ENCODE measurements around the gene PLAGL2. TPM values are rescaled to one million over a fixed set of nuclear protein-coding genes. Genes with fewer than 3 reads are reported as not detected.

PLAGL2 gene
- total and polyA plus RNA-seq, 4 donors = 1.3 to 7.2 (median 1.6) TPM

DNA sequence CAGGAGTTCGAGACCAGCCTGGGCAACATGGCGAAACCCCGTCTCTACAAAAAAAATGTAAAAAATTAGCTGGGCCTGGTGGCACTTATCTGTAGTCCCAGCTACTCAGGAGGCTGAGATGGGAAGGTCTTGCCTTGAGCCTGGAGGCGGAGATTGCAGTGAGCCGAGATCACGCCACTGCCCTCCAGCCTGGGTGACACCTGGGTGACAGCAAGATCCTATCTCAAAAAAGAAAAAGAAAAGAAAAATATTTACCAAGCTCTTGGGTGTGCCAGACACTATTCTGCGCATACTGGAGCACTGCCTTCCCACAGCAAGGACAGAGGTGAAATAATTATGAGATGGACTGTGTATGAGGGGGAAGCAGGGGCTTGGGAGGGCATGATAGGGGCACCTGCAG is 19.8 kb upstream of the PLAGL2 start:
- H3K9me3 ChIP-seq (ENCODE audit: control insufficient read depth in 4 of 4, low read length in 3 of 4) = no peaks in the 10 kb centered on the region
- 45% methylated on average over 7 of the region's 7 CpGs for WGBS
- no peak for TF ChIP-seq HNF4A (conservative IDR thresholded peaks at IDR 0.05)
- H3K27me3 ChIP-seq (ENCODE audit: control insufficient read depth in 4 of 4, insufficient read depth in 4 of 4, low read length in 3 of 4) = no peaks in the 10 kb centered on the region
- H3K4me3 ChIP-seq (ENCODE audit: low read depth in 1 of 3, low read length in 3 of 3) = no peak overlapping the region
- peak overlapping the region; percentile 29 to 66 for H3K27ac ChIP-seq (ENCODE audit: low read depth in 1 of 2, low read length in 2 of 2)
- peaks cover 7 to 31% (median 24%) of the 10 kb centered on the region in 4 donors for H3K4me1 ChIP-seq (ENCODE audit: control insufficient read depth in 4 of 4, insufficient read depth in 4 of 4, low read length in 3 of 4)
- H3K36me3 ChIP-seq (ENCODE audit: control insufficient read depth in 4 of 4, insufficient read depth in 3 of 4, low read depth in 1 of 4, low read length in 3 of 4) = peaks cover 11 to 35% (median 27%) of the 10 kb centered on the region in 4 donors
- no peak overlapping the region for H3K9ac ChIP-seq (ENCODE audit: low read depth in 1 of 2, low read length in 2 of 2)
- no peak for DNase-seq (ENCODE audit: low spot score)

GRCh38 chr20:32226391-32226790 is 18.8 kb upstream of the PLAGL2 start:
- H3K36me3 ChIP-seq (ENCODE audit: control insufficient read depth in 4 of 4, insufficient read depth in 3 of 4, low read depth in 1 of 4, low read length in 3 of 4) = peaks cover 13 to 39% (median 30%) of the 10 kb centered on the region in 4 donors
- WGBS = 82% methylated on average over 1 of the region's 1 CpG
- H3K9ac ChIP-seq (ENCODE audit: low read depth in 1 of 2, low read length in 2 of 2) = no peak overlapping the region
- H3K27ac ChIP-seq (ENCODE audit: low read depth in 1 of 2, low read length in 2 of 2) = no peak overlapping the region
- H3K27me3 ChIP-seq (ENCODE audit: control insufficient read depth in 4 of 4, insufficient read depth in 4 of 4, low read length in 3 of 4) = no peaks in the 10 kb centered on the region
- H3K9me3 ChIP-seq (ENCODE audit: control insufficient read depth in 4 of 4, low read length in 3 of 4) = no peaks in the 10 kb centered on the region
- peaks cover 7 to 23% (median 19%) of the 10 kb centered on the region in 4 donors for H3K4me1 ChIP-seq (ENCODE audit: control insufficient read depth in 4 of 4, insufficient read depth in 4 of 4, low read length in 3 of 4)
- no peak for DNase-seq (ENCODE audit: low spot score)
- TF ChIP-seq MAX (IDR thresholded peaks at IDR 0.05) (no peak), ZBTB33 (IDR thresholded peaks at IDR 0.05) (no peak), EGR1 (IDR thresholded peaks at IDR 0.05; ENCODE audit: low read depth in 2 of 2) (no peak), FOXA2 (IDR thresholded peaks at IDR 0.05) (no peak), RAD21 (IDR thresholded peaks at IDR 0.05) (no peak), RXRA (IDR thresholded peaks at IDR 0.05) (no peak)
- H3K4me3 ChIP-seq (ENCODE audit: low read depth in 1 of 3, low read length in 3 of 3) = no peak overlapping the region

DNA sequence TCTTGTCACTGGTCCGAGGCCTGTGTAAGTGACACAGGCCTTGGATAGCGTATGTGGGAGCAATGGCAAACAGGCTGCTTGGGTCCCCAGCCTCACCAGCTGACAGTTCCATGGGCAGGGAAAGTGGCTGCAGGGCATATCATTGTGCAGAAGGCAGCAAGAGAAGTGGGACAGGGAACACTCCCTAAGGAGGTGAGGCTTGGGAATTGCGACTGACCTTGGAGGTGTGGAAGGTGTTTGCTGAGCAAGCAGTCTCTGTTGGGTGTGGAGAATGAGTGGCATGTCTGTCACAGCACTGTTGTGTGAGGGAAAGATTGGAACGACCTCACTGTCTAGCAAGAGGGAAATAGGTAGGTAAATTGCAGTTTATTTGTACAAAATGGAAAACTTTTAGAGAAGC is 16.9 kb upstream of the PLAGL2 start:
- no peaks in the 10 kb centered on the region for H3K9me3 ChIP-seq (ENCODE audit: control insufficient read depth in 4 of 4, low read length in 3 of 4)
- DNase-seq (ENCODE audit: low spot score) = no peak
- no peaks in the 10 kb centered on the region for H3K27me3 ChIP-seq (ENCODE audit: control insufficient read depth in 4 of 4, insufficient read depth in 4 of 4, low read length in 3 of 4)
- no peak overlapping the region for H3K27ac ChIP-seq (ENCODE audit: low read depth in 1 of 2, low read length in 2 of 2)
- 87% methylated on average over 4 of the region's 4 CpGs for WGBS
- peaks cover 7 to 23% (median 19%) of the 10 kb centered on the region in 4 donors for H3K4me1 ChIP-seq (ENCODE audit: control insufficient read depth in 4 of 4, insufficient read depth in 4 of 4, low read length in 3 of 4)
- peaks cover 9 to 36% (median 33%) of the 10 kb centered on the region in 4 donors for H3K36me3 ChIP-seq (ENCODE audit: control insufficient read depth in 4 of 4, insufficient read depth in 3 of 4, low read depth in 1 of 4, low read length in 3 of 4)
- TF ChIP-seq FOXA1 (IDR thresholded peaks at IDR 0.05) (no peak), ATF3 (IDR thresholded peaks at IDR 0.05) (no peak), ZBTB33 (IDR thresholded peaks at IDR 0.05) (no peak), HNF4G (IDR thresholded peaks at IDR 0.05) (no peak), GABPA (IDR thresholded peaks at IDR 0.05 in 1 of 2, conservative IDR thresholded peaks at IDR 0.05 in 1 of 2) (no peak), EGR1 (IDR thresholded peaks at IDR 0.05; ENCODE audit: low read depth in 2 of 2) (no peak), FOXA2 (IDR thresholded peaks at IDR 0.05) (no peak), RXRA (IDR thresholded peaks at IDR 0.05) (no peak), SP1 (IDR thresholded peaks at IDR 0.05) (no peak), TAF1 (conservative IDR thresholded peaks at IDR 0.05) (no peak), RAD21 (IDR thresholded peaks at IDR 0.05) (no peak), NR2F2 (IDR thresholded peaks at IDR 0.05) (no peak), JUND (IDR thresholded peaks at IDR 0.05) (no peak), MAX (IDR thresholded peaks at IDR 0.05) (no peak), YY1 (IDR thresholded peaks at IDR 0.05) (no peak), HNF4A (conservative IDR thresholded peaks at IDR 0.05) (no peak)
- TF ChIP-seq, protein P1, sequence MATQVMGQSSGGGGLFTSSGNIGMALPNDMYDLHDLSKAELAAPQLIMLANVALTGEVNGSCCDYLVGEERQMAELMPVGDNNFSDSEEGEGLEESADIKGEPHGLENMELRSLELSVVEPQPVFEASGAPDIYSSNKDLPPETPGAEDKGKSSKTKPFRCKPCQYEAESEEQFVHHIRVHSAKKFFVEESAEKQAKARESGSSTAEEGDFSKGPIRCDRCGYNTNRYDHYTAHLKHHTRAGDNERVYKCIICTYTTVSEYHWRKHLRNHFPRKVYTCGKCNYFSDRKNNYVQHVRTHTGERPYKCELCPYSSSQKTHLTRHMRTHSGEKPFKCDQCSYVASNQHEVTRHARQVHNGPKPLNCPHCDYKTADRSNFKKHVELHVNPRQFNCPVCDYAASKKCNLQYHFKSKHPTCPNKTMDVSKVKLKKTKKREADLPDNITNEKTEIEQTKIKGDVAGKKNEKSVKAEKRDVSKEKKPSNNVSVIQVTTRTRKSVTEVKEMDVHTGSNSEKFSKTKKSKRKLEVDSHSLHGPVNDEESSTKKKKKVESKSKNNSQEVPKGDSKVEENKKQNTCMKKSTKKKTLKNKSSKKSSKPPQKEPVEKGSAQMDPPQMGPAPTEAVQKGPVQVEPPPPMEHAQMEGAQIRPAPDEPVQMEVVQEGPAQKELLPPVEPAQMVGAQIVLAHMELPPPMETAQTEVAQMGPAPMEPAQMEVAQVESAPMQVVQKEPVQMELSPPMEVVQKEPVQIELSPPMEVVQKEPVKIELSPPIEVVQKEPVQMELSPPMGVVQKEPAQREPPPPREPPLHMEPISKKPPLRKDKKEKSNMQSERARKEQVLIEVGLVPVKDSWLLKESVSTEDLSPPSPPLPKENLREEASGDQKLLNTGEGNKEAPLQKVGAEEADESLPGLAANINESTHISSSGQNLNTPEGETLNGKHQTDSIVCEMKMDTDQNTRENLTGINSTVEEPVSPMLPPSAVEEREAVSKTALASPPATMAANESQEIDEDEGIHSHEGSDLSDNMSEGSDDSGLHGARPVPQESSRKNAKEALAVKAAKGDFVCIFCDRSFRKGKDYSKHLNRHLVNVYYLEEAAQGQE (IDR thresholded peaks at IDR 0.05) = no peak
- TF ChIP-seq, protein P2, sequence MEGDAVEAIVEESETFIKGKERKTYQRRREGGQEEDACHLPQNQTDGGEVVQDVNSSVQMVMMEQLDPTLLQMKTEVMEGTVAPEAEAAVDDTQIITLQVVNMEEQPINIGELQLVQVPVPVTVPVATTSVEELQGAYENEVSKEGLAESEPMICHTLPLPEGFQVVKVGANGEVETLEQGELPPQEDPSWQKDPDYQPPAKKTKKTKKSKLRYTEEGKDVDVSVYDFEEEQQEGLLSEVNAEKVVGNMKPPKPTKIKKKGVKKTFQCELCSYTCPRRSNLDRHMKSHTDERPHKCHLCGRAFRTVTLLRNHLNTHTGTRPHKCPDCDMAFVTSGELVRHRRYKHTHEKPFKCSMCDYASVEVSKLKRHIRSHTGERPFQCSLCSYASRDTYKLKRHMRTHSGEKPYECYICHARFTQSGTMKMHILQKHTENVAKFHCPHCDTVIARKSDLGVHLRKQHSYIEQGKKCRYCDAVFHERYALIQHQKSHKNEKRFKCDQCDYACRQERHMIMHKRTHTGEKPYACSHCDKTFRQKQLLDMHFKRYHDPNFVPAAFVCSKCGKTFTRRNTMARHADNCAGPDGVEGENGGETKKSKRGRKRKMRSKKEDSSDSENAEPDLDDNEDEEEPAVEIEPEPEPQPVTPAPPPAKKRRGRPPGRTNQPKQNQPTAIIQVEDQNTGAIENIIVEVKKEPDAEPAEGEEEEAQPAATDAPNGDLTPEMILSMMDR (IDR thresholded peaks at IDR 0.05; ENCODE audit: low read depth, low read length, missing input control) = no peak
- no peak overlapping the region for H3K4me3 ChIP-seq (ENCODE audit: low read depth in 1 of 3, low read length in 3 of 3)
- no peak overlapping the region for H3K9ac ChIP-seq (ENCODE audit: low read depth in 1 of 2, low read length in 2 of 2)
